HEK293T (cell line): Measurements from ENCODE around the gene SLC39A12.

Source experiments
- FOXA1 ChIP-seq: fragments of 450-650 bp; IDR thresholded peaks from 2 replicates; pipeline ENCODE4 v1.6.1; 2016; ENCODE audit warnings: mild to moderate bottlenecking
- TARDBP ChIP-seq: fragments of 450-650 bp; IDR thresholded peaks from 2 replicates; pipeline ENCODE4 v1.6.1; 2016

- no peak for TF ChIP-seq FOXA1
- TF ChIP-seq TARDBP, result no peak
These were observed 57.3 kb downstream of the SLC39A12 start for GRCh38 chr10:18008986-18009385.
